ENCODE measurements around the gene MLLT10. TPM values are rescaled to one million over a fixed set of nuclear protein-coding genes. Genes with fewer than 3 reads are reported as not detected.

The MLLT10 gene
- total RNA-seq, 1 experiment from 2014 or later: 72.3 TPM

DNA sequence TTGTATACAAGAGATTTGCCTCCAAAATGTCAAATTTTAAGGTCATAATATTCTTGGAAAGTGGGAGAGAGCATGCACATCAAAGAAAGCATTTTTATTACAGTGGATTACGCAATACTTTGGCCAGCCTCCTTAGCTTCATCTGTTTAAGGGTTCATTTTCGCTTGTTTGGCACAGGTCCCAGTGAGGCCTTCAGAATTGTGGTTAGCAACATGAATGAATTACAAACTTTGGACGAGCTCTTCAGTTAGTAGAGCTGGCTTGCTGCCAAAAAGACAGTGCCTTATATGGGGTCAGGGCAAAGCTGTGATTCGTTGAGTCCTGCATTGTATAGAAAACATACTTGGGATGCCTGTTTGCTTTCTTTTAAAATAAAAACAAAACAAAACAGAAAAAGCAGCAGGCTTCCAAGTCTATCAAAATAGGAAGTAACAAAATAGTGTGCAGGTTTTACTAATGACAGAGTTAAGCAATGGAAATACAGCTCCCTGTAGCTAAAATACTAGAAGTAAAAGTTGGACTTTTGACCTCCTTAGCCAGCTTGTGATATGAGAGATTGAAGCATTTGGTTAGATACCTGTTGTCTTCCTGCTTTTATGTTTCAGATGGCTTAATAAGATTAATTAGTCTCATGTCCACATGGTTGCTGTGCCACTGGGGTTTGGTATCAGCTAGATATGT lies 190.8 kb downstream of the MLLT10 start:
- Histone ChIP-seq H3K23me2 (ENCODE audit: insufficient read length, low read depth, low read length, poor library complexity, severe bottlenecking) (no peaks in the 10 kb centered on the region), H3K9me3 (ENCODE audit: control insufficient read depth, low read depth, low read length) (no peaks in the 10 kb centered on the region), H3K23ac (ENCODE audit: insufficient read length, low read depth, low read length) (no peak overlapping the region), H4K20me1 (ENCODE audit: control insufficient read depth, insufficient read depth, insufficient read length) (no peaks in the 10 kb centered on the region), H3K4me1 (ENCODE audit: insufficient read depth, low read length) (peaks cover 3% of the 10 kb centered on the region; the same call in 1 of the 2 replicates), H3K56ac (ENCODE audit: insufficient read length, low read depth, low read length) (no peak overlapping the region), H3K79me1 (ENCODE audit: insufficient read depth, low read depth, low read length, poor library complexity, severe bottlenecking) (no peaks in the 10 kb centered on the region), H4K5ac (ENCODE audit: insufficient read length, low read depth, low read length) (no peak overlapping the region), H3K79me2 (ENCODE audit: insufficient read depth, low read length) (no peaks in the 10 kb centered on the region), H2AFZ (ENCODE audit: low read length) (no peak overlapping the region), H3K14ac (ENCODE audit: insufficient read depth, low read length) (no peak overlapping the region), H4K8ac (replicated peaks; ENCODE audit: insufficient read length, low read depth, low read length) (no peak overlapping the region), H2BK120ac (ENCODE audit: low read depth, low read length, poor library complexity, severe bottlenecking) (no peak overlapping the region), H2BK5ac (ENCODE audit: insufficient read length, low read length) (no peak overlapping the region), H4K91ac (ENCODE audit: insufficient read length, low read depth, low read length) (no peak overlapping the region), H3K4me2 (ENCODE audit: insufficient read depth, insufficient read length, low read length) (no peak overlapping the region), H3T11ph (ENCODE audit: low read length) (no peak overlapping the region), H2BK20ac (ENCODE audit: low read depth, low read length, poor library complexity, severe bottlenecking) (no peak overlapping the region), H3K27me3 (ENCODE audit: insufficient read depth, low read length) (no peaks in the 10 kb centered on the region), H3K27ac (ENCODE audit: insufficient read length, low read depth, low read length) (no peak overlapping the region), H3K9ac (ENCODE audit: extremely low read depth, insufficient read length, low read length) (no peak overlapping the region), H2AK5ac (ENCODE audit: insufficient read length, low read length) (no peak overlapping the region), H2BK12ac (ENCODE audit: insufficient read length, low read depth, low read length) (no peak overlapping the region), H2BK15ac (ENCODE audit: low read depth, low read length) (no peak overlapping the region), H3K18ac (ENCODE audit: insufficient read length, low read depth, low read length) (no peak overlapping the region), H3K4ac (ENCODE audit: low read depth, low read length) (no peak overlapping the region)
- H3K27ac Mint-ChIP-seq: peak overlapping the region; percentile 34 to 66 (median 54); a peak in 6 of 7 replicates
- H3K4me3 Mint-ChIP-seq: no peak overlapping the region
- peaks cover 33 to 35% of the 10 kb centered on the region in 2 experiments for H3K4me1 Mint-ChIP-seq
- H3K9me3 Mint-ChIP-seq: no peaks in the 10 kb centered on the region; a peak in 1 of 5 replicates
- H3K36me3 Mint-ChIP-seq (ENCODE audit: insufficient read depth in 1 of 3, low read depth in 3 of 3): peaks cover 2 to 31% (median 21%) of the 10 kb centered on the region in 3 experiments; a peak in 4 of 7 replicates
- TF ChIP-seq, protein P1, sequence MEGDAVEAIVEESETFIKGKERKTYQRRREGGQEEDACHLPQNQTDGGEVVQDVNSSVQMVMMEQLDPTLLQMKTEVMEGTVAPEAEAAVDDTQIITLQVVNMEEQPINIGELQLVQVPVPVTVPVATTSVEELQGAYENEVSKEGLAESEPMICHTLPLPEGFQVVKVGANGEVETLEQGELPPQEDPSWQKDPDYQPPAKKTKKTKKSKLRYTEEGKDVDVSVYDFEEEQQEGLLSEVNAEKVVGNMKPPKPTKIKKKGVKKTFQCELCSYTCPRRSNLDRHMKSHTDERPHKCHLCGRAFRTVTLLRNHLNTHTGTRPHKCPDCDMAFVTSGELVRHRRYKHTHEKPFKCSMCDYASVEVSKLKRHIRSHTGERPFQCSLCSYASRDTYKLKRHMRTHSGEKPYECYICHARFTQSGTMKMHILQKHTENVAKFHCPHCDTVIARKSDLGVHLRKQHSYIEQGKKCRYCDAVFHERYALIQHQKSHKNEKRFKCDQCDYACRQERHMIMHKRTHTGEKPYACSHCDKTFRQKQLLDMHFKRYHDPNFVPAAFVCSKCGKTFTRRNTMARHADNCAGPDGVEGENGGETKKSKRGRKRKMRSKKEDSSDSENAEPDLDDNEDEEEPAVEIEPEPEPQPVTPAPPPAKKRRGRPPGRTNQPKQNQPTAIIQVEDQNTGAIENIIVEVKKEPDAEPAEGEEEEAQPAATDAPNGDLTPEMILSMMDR (conservative IDR thresholded peaks at IDR 0.05): no peak
- H3K27me3 Mint-ChIP-seq (ENCODE audit: low read depth): no peaks in the 10 kb centered on the region
- WGBS (ENCODE audit: extremely low coverage, insufficient read length, low lambda C conversion rate): no CpG with 5 or more reads among the region's 4 CpGs
- DNase-seq: no peak
